Astrocyte (in vitro differentiated cells and primary cell): ENCODE results near the gene AGTRAP. TPM values are rescaled to one million over a fixed set of nuclear protein-coding genes. Genes with fewer than 3 reads are reported as not detected.

Source experiments
- DNase-seq: peaks from one replicate; pipeline ENCODE4 v3.0.0-alpha.2; 2010; ENCODE audit warnings: low read depth
- FAIRE-seq: peaks from 2 replicates; lab custom pipeline; 2011; peaks lifted over from hg19 to GRCh38; lab: Jason Lieb, UNC
- H2AFZ ChIP-seq: 2 replicates; pipeline ENCODE4 v1.6.0; 2012; ENCODE audit warnings: low read depth, low read length, inconsistent platforms
- H3K27ac ChIP-seq: 2 replicates; pipeline ENCODE4 v1.5.1; 2011; ENCODE audit warnings: low read depth, low read length, inconsistent platforms
- H3K27me3 ChIP-seq: 2 replicates; pipeline ENCODE4 v1.6.0; 2011; ENCODE audit warnings: low read length, inconsistent platforms; ENCODE audit not compliant: insufficient read depth
- H3K36me3 ChIP-seq: 2 replicates; pipeline ENCODE4 v1.5.1; 2011; ENCODE audit warnings: low read length, inconsistent platforms; ENCODE audit not compliant: insufficient read depth
- H3K4me1 ChIP-seq: 2 replicates; pipeline ENCODE4 v1.5.1; 2011; ENCODE audit warnings: low read length, inconsistent platforms; ENCODE audit not compliant: insufficient read depth
- H3K4me2 ChIP-seq: 2 replicates; pipeline ENCODE4 v1.6.0; 2012; ENCODE audit warnings: low read length, inconsistent platforms
- H3K4me3 ChIP-seq: 2 replicates; pipeline ENCODE4 v1.5.1; 2011; ENCODE audit warnings: low read depth, mild to moderate bottlenecking, low read length, inconsistent platforms; ENCODE audit not compliant: insufficient read depth
- H3K79me2 ChIP-seq: 2 replicates; pipeline ENCODE4 v1.6.0; 2012; ENCODE audit warnings: mild to moderate bottlenecking, low read length, inconsistent platforms; ENCODE audit not compliant: insufficient read depth
- H3K9ac ChIP-seq: 2 replicates; pipeline ENCODE4 v1.6.0; 2012; ENCODE audit warnings: mild to moderate bottlenecking, low read length, inconsistent platforms
- H3K9me3 ChIP-seq: 2 replicates; pipeline ENCODE4 v1.5.1; 2012; ENCODE audit warnings: low read depth, mild to moderate bottlenecking, low read length, inconsistent platforms; ENCODE audit not compliant: insufficient read depth
- H4K20me1 ChIP-seq: 2 replicates; pipeline ENCODE4 v1.6.0; 2012; ENCODE audit warnings: low read length, inconsistent platforms; ENCODE audit not compliant: insufficient read depth
- H3K27ac Mint-ChIP-seq: one replicate; pipeline ENCODE4 v1.8.0; 2021; ENCODE audit warnings: mild to moderate bottlenecking, mixed read lengths; ENCODE audit not compliant: unreplicated experiment
- H3K27me3 Mint-ChIP-seq: one replicate; pipeline ENCODE4 v1.8.0; 2021; ENCODE audit warnings: low read depth, mixed read lengths; ENCODE audit not compliant: unreplicated experiment
- H3K36me3 Mint-ChIP-seq: one replicate; pipeline ENCODE4 v1.8.0; 2021; ENCODE audit warnings: low read depth, mixed read lengths; ENCODE audit not compliant: unreplicated experiment
- H3K4me1 Mint-ChIP-seq: one replicate; pipeline ENCODE4 v1.8.0; 2021; ENCODE audit warnings: low read depth, mixed read lengths; ENCODE audit not compliant: unreplicated experiment
- H3K4me3 Mint-ChIP-seq: one replicate; pipeline ENCODE4 v1.8.0; 2021; ENCODE audit warnings: mild to moderate bottlenecking, moderate library complexity, mixed read lengths; ENCODE audit not compliant: unreplicated experiment
- H3K9me3 Mint-ChIP-seq: one replicate; pipeline ENCODE4 v1.8.0; 2021; ENCODE audit warnings: mild to moderate bottlenecking, mixed read lengths; ENCODE audit not compliant: unreplicated experiment
- CTCF ChIP-seq: IDR thresholded peaks from 2 replicates; pipeline ENCODE4 v1.5.1; 2011; ENCODE audit warnings: low read depth, mild to moderate bottlenecking, inconsistent platforms, low read length, moderate library complexity; ENCODE audit not compliant: insufficient read depth
- EZH2 ChIP-seq: IDR thresholded peaks from 2 replicates; pipeline ENCODE4 v1.6.1; 2012; ENCODE audit warnings: mild to moderate bottlenecking, low read length, inconsistent platforms; ENCODE audit not compliant: insufficient read depth
- total RNA-seq: library from RNA; stranded (reverse); gene quantifications from 2 replicates; pipeline ENCODE4 v1.2.1, GENCODE V29; 2021

AGTRAP gene
- total RNA-seq, 1 donor from 2014 or later, result 38.7 TPM

- no peak for FAIRE-seq
- Histone ChIP-seq H3K27me3 (no peaks in the 10 kb centered on the region), H3K9ac (no peak overlapping the region), H3K36me3 (no peaks in the 10 kb centered on the region), H3K4me1 (peaks cover 17% of the 10 kb centered on the region), H2AFZ (no peak overlapping the region), H3K27ac (no peak overlapping the region), H3K9me3 (no peaks in the 10 kb centered on the region), H3K4me2 (no peak overlapping the region), H4K20me1 (no peaks in the 10 kb centered on the region), H3K4me3 (no peak overlapping the region), H3K79me2 (no peaks in the 10 kb centered on the region)
- Mint-ChIP-seq H3K9me3 (no peaks in the 10 kb centered on the region), H3K4me1 (peaks cover 18% of the 10 kb centered on the region), H3K36me3 (peaks cover 31% of the 10 kb centered on the region), H3K27me3 (no peaks in the 10 kb centered on the region), H3K4me3 (no peak overlapping the region), H3K27ac (no peak overlapping the region)
- TF ChIP-seq CTCF (no peak), EZH2 (no peak)
- no peak for DNase-seq
Observed at GRCh38 chr1:11794446-11795237, 58.7 kb downstream of the AGTRAP start.

GRCh38 chr1:11795238-11795890, 59.4 kb downstream of the AGTRAP start:
- Histone ChIP-seq H3K27me3 (no peaks in the 10 kb centered on the region), H3K4me2 (no peak overlapping the region), H3K27ac (no peak overlapping the region), H3K4me1 (peaks cover 14% of the 10 kb centered on the region), H4K20me1 (no peaks in the 10 kb centered on the region), H3K79me2 (no peaks in the 10 kb centered on the region), H3K9ac (no peak overlapping the region), H2AFZ (no peak overlapping the region), H3K4me3 (no peak overlapping the region), H3K36me3 (no peaks in the 10 kb centered on the region), H3K9me3 (no peaks in the 10 kb centered on the region)
- Mint-ChIP-seq H3K36me3 (peaks cover 36% of the 10 kb centered on the region), H3K9me3 (no peaks in the 10 kb centered on the region), H3K4me1 (peaks cover 18% of the 10 kb centered on the region), H3K27ac (no peak overlapping the region), H3K4me3 (no peak overlapping the region), H3K27me3 (no peaks in the 10 kb centered on the region)
- DNase-seq, result no peak
- no peak for TF ChIP-seq CTCF
- TF ChIP-seq EZH2, result no peak
- FAIRE-seq, result no peak
